Activated effector memory CD4-positive, alpha-beta T cell treated with anti-CD3 and anti-CD28 coated beads, Interleukin-2, amount 50 U/mL, for 16 hours (primary cell): ENCODE results near the gene P2RY12.
"Not testable (repeated sequence)": the region's sequence is repeated elsewhere in the genome, so short reads cannot be mapped to it uniquely, and the experiment has no call there.

Source experiments
- DNase-seq: peaks from one replicate; pipeline ENCODE4 v3.0.0-alpha.2; 2020

The P2RY12 gene

GRCh38 chr3:151392191-151392590 lies 7.6 kb upstream of the P2RY12 start:
- DNase-seq = not testable (repeated sequence)

GRCh38 chr3:151391720-151392119 lies 7.2 kb upstream of the P2RY12 start:
- no peak for DNase-seq

- no peak for DNase-seq
These were observed 3.3 kb upstream of the P2RY12 start for GRCh38 chr3:151387842-151388241.

GRCh38 chr3:151387432-151387831 lies 2.9 kb upstream of the P2RY12 start:
- no peak for DNase-seq

- DNase-seq = no peak
These were observed 1.5 kb upstream of the P2RY12 start for GRCh38 chr3:151386056-151386455.

DNA sequence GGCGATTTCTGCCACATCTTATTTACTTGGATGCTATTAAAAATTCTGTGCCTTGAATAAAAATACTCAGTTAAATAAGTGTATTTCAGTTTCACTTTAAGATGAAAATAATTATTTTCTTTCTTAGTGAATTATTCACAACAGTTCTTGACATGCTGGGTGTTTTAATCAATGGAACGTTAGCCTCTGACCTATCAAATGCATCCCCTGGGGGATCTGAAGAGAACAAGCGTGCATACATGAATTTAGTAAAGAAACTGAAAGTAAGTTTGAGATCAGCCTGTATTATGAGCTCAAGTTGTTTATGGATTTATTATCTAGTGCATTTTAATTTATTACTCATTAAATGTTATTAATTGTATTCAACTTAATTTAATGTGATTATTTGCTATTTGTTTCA lies 597 bp downstream of the P2RY12 start:
- DNase-seq = no peak

- DNase-seq = no peak
These were observed 1.4 kb downstream of the P2RY12 start for GRCh38 chr3:151383111-151383510.

- no peak for DNase-seq
These were observed 1.9 kb downstream of the P2RY12 start for GRCh38 chr3:151382671-151383070.

- DNase-seq = no peak
These were observed 5.3 kb downstream of the P2RY12 start for GRCh38 chr3:151379083-151379734.

DNA sequence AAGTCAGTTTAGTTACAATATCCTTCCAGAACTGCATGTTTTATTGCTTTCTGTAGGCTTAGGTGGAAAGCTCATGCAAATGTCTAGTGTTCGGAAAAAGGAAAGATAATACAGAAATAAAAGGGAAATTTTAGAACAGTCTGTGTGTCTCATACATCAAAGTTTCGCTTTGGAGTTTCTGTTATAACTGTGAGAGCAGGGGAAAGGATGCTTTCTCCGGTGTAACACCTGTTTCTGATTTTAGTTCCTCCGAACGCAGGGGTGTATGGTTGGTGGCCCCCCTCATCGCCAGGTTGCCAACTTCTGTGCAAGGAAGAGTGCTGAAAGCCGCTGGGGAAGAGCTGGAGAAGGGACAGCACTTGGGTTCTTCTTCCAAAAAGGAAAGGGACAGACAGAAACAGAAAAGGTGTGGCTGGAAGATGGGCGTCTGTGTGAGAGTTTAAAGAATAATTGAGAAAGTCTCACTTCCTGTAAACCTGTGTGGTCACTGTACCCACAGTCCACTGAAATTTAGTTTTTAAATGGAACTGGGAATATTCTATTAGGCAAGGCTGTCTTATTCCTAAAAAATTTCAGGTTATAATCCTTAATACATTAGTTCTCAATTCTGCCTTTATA lies 6.7 kb downstream of the P2RY12 start:
- no peak for DNase-seq

DNA sequence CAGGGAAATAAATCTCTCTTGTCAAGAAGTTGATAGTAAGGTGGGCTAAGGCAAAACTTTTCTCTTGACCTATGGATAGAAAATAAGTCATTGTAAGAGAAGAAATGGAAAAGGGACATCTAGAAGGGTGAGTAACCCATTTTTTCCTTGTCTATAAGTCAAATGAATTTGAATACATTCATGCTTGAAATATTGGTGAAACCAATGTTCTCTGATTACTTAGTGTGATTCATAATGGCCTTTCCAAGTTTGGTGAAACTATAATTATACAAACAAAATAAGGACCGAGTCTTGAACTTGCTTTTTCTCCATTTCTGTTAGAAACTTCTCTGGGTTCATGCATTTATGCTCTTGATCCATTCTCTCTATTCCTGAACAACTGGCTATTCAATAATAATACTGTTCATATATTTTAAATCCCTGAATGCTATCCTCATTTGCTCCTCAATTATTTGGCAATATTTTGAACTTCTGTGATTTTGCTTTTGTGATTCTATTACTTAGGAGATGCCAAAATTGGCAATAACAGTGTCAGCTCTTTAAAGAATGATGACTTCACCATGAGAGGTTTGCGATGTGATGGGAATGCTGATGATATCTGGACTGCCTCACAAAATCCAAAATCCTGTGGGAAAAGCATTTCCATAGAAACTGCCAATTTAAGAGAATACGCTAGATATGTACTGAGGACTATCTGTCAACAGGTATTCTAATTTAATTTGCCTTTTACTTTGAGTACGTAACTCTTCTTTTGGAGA lies 12.3 kb downstream of the P2RY12 start:
- DNase-seq = no peak

DNA sequence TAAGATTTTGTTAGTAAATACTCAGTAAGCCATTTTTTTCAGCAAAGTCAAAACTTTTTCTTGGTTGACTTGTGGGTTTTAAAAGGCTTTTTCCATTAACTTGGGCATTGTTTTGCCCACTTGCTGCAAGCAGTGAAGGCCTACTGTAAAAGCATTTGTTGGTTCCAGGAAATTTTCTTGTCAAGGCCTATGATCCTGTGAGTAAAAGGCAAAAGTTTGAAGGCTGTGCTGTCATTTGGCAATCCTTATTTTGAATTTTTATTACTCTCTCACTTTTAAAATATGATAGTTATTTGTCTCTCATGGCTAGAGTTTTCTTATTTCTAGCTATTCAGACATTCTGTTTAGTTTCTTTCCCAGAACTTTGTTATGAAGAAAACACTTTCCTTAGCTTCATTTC lies 13.0 kb downstream of the P2RY12 start:
- no peak for DNase-seq

GRCh38 chr3:151367448-151367847 lies 17.1 kb downstream of the P2RY12 start:
- no peak for DNase-seq

GRCh38 chr3:151366993-151367392 lies 17.6 kb downstream of the P2RY12 start:
- no peak for DNase-seq

GRCh38 chr3:151362751-151363174 lies 21.8 kb downstream of the P2RY12 start:
- DNase-seq = no peak

GRCh38 chr3:151357463-151357850 lies 27.1 kb downstream of the P2RY12 start:
- no peak for DNase-seq

- no peak for DNase-seq
These were observed 27.6 kb downstream of the P2RY12 start for GRCh38 chr3:151356794-151357462.

DNA sequence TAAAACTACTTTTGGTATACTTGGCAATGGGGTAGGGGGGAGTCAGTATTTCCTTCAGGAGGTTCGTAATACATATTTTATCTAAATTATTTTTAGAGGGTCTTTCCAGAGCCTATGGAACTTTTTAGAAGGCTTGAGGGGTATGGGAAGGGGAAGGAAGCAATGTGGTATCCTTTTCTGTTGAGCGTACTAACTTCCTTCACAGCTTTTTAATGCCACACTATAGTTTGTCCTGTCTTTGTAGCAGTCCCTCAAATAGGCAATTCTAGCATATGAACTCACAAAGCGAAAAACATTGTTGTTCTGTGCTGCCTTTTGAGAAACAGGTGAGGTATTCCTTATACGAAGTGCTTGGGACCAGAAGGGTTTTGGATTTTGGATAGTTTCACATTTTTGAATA lies 32.9 kb downstream of the P2RY12 start:
- no peak for DNase-seq

DNA sequence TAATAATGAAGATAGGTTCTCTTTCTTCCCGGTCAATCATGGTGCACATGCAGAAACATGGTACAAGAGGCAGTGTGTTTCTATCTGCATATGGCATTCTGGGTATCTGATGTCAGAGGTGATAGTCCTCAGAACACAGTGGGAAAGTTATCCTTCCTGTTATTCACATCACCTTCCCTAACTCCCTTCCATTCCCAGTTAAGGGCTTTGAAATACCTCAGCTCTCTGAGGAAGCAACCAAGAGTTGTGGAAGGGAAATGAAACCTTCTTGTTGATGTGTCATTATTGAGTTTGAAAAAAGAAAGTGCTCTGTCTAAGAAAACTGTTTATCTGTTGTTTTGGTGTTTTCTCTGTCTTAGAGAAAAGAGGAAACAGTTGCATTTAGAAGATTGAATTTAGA lies 33.3 kb downstream of the P2RY12 start:
- DNase-seq = no peak

- DNase-seq = no peak
These were observed 33.9 kb downstream of the P2RY12 start for GRCh38 chr3:151350656-151351055.

- DNase-seq = no peak
These were observed 37.1 kb downstream of the P2RY12 start for GRCh38 chr3:151347432-151347831.

- no peak for DNase-seq
These were observed 38.3 kb downstream of the P2RY12 start for GRCh38 chr3:151346292-151346691.

DNA sequence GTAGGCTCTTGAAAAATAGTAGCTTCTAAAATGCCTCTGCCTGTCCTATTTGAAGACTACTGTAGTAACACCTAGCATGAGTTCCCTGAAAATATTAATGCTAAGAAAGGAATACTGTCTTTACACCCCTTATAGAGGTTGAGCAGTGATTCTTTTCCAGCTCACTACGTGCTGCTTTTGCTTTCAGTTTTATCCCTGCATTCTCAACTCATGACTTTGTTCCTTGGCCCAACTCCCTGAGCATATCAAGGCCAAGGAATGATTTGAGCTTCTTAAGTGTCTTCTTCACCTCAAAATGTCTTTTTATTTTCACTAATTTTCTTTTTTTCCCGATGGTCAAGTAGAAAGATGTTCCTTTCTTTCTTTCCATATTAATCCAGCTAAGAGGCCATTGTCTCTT lies 38.7 kb downstream of the P2RY12 start:
- no peak for DNase-seq

DNA sequence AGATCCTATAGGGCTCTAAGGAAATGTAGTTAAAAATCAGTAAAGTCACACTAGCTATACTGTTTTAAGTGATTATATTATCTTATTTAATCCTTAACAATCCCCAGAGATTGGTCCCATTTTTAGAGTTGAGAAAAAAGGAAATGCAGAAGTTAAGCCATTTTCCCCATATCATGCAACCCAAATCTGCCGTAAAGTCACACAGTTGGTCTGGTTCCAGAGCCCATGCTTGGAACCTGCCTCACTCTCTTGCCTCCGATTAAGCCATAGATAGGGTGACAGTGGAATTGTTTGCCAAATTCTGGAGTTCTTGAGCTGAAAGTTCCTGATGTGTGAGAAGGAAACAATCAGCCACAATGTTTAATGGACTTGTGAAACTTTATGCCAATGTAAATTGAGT lies 52.9 kb downstream of the P2RY12 start:
- no peak for DNase-seq
